Tibial nerve (tissue), 3 donors: Measurements from ENCODE around the gene PTPRCAP.

Experiments used
- POLR2A ChIP-seq, 2 donors: fragments of 450-650 bp; IDR thresholded peaks; one replicate each; pipeline ENCODE4 v1.6.1; 2017; ENCODE audit warnings: antibody characterized with exemption in 2 of 2, mild to moderate bottlenecking in 2 of 2, moderate library complexity in 2 of 2
- TF ChIP-seq, protein P1 (sequence below), 5 experiments: fragments of 200-600 bp in 3 of 5; fragments of 450-650 bp in 2 of 5; sonication (generic) in 3 of 5; IDR thresholded peaks; one replicate each; pipeline ENCODE4 v1.5.1; 2016 to 2019; ENCODE audit warnings: antibody characterized with exemption in 5 of 5, mild to moderate bottlenecking in 3 of 5, moderate library complexity in 2 of 5

DNA sequence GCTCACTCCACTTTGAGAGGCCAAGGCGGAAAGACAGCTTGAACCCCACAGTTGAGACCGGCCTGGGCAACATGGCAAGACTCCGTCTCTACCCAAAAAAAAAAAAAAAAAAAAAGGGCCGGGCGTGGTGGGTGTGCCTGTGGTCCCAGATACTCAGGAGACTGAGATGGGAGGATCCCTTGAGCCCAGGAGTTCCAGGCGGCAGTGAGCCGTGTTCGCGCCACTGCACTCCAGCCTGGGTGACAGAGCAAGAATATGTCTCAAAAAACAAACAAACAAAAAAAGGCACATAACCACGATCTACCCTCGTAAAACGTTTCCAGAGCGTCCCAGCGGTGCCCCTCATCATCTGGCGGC lies 46.6 kb downstream of the PTPRCAP start:
- TF ChIP-seq POLR2A (IDR thresholded peaks at IDR 0.05) = no peak
- TF ChIP-seq, protein P1, sequence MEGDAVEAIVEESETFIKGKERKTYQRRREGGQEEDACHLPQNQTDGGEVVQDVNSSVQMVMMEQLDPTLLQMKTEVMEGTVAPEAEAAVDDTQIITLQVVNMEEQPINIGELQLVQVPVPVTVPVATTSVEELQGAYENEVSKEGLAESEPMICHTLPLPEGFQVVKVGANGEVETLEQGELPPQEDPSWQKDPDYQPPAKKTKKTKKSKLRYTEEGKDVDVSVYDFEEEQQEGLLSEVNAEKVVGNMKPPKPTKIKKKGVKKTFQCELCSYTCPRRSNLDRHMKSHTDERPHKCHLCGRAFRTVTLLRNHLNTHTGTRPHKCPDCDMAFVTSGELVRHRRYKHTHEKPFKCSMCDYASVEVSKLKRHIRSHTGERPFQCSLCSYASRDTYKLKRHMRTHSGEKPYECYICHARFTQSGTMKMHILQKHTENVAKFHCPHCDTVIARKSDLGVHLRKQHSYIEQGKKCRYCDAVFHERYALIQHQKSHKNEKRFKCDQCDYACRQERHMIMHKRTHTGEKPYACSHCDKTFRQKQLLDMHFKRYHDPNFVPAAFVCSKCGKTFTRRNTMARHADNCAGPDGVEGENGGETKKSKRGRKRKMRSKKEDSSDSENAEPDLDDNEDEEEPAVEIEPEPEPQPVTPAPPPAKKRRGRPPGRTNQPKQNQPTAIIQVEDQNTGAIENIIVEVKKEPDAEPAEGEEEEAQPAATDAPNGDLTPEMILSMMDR (IDR thresholded peaks at IDR 0.05) = no peak
